Measurements from ENCODE around the gene SIDT2.
"Not testable (repeated sequence)": the region's sequence is repeated elsewhere in the genome, so short reads cannot be mapped to it uniquely, and the experiment has no call there.

- TF ChIP-seq CTCF, POLR2A (IDR thresholded peaks at IDR 0.05): not testable (repeated sequence)
These were observed 43.6 kb upstream of the SIDT2 start for GRCh38 chr11:117134979-117135378.

Measured in testis (tissue), 2 donors.